HG02840 (cell line): Measurements from ENCODE around the gene NCLN.

ENCODE experiments used
- ATAC-seq: cut with Tn5 transposase; IDR thresholded peaks from one replicate; pipeline ENCODE4 v1.9.1; 2021; ENCODE audit warnings: mild to moderate bottlenecking, moderate library complexity, moderate number of reproducible peaks; ENCODE audit not compliant: unreplicated experiment, low FRiP score

The NCLN gene, protein sequence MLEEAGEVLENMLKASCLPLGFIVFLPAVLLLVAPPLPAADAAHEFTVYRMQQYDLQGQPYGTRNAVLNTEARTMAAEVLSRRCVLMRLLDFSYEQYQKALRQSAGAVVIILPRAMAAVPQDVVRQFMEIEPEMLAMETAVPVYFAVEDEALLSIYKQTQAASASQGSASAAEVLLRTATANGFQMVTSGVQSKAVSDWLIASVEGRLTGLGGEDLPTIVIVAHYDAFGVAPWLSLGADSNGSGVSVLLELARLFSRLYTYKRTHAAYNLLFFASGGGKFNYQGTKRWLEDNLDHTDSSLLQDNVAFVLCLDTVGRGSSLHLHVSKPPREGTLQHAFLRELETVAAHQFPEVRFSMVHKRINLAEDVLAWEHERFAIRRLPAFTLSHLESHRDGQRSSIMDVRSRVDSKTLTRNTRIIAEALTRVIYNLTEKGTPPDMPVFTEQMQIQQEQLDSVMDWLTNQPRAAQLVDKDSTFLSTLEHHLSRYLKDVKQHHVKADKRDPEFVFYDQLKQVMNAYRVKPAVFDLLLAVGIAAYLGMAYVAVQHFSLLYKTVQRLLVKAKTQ

DNA sequence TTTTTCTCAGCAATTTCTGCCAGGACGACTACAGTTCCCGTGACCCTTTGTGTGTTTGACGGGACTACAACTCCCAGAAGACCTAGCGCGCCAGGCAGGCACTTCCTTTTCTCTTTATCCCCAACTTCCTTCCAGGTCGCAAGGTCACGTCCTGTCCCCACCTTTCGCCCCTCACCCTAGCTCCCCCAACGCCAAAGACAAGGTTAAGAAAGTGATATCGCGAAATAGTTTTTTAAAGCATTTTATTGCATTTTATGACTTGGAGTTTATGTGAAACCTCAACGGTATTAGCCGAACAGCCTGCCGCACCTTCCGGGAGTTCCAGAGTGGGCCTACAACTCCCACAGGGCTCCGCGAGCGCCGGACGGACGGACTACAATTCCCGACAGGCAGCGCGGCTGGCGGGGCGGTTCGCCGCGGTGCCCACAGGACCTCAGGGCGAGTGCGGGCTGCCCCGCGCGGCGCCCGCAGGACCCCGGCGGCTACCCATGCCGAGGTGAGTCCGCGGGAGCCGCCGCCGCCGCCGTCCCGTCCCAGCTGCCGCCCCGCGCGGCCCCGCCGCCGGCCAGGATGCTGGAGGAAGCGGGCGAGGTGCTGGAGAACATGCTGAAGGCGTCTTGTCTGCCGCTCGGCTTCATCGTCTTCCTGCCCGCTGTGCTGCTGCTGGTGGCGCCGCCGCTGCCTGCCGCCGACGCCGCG, at the start of gene NCLN:
NCLN (plus strand) TSS at position 470 of the 699 bp plus-strand sequence; CDS start at position 571, 101 bp downstream.
- ATAC-seq, result peak; percentile 81

DNA sequence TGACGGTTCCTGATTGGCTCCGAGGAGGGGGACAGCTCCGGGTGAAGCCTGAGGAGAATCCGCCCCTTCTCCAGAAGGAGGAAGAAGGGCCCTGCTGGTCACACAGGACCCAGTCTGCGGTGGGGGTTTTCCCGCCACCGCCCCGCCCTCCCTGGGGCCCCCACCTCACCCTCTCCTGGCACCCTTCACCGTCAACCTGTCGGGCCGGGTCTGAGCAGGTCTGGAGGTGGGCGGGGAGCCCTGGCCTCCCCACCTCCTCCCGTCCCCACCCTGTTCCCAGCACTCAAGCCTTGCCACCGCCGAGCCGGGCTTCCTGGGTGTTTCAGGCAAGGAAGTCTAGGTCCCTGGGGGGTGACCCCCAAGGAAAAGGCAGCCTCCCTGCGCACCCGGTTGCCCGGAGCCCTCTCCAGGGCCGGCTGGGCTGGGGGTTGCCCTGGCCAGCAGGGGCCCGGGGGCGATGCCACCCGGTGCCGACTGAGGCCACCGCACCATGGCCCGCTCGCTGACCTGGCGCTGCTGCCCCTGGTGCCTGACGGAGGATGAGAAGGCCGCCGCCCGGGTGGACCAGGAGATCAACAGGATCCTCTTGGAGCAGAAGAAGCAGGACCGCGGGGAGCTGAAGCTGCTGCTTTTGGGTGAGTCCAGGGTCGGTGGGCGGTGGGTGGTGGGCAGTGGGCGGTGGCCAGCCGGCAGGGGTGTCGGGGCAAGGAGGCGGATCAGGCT, 49.6 kb upstream of the NCLN start, which contains the start of gene GNA15:
GNA15 (plus strand) TSS at position 73 of the 723 bp plus-strand sequence; CDS start at position 491, 418 bp downstream.
- no peak for ATAC-seq

DNA sequence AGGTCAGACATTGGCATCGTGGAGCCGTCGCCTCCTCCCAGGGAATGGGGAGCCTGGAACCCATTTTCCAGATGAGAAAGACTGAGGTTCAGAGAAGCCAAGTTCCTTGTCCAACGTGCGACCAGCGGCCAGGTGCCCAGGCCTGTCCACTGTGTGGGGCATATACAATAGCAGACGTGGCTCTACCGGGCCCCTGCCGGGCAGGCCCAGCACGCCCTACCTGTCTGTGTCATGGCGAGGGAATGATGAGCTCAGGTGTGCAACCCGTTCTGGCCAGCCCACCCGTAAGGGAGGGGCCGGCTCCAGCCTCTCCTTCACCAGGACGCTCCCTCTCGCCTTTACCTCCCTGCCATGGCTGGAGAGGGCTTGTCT, 49.1 kb upstream of the NCLN start:
- ATAC-seq, result no peak

DNA sequence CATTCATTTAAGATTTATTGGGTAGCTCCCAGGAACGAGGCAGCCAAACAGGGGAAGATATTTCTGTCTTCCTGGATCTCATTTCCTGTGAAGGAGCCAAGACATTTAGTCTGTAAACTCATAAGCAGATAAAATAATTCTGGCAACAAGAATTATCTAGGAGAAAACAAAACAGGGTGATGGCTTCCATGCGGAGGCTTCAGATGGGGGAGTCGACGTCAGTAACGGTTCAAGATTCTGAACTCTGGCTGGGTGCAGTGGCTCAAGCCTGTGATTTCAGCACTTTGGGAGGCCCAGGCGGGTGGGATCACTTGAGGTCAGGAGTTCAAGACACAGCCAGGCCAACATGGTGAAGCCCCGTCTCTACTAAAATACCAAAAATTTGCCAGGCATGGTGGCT, 48.6 kb upstream of the NCLN start:
- ATAC-seq, result no peak

DNA sequence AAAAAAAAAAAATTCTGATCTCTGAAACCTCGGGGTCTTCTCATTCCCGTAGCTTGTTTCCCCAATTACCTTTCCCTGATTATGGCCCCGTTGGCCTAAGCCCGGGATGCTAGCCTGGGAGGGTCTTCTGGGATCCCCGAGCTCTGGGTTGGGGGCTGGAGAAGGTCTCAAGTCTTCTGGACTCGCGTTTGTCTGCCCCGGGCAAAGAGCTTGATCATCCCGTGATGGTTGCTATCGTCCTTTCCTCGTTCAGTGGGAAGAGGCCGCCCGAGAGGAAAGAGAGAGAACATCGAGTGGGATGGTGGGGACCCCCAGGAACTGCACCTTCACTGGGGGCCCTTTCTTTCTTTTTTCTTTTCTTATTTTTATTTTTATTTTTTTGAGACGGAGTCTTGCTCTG, 47.5 kb upstream of the NCLN start:
- ATAC-seq, result no peak

DNA sequence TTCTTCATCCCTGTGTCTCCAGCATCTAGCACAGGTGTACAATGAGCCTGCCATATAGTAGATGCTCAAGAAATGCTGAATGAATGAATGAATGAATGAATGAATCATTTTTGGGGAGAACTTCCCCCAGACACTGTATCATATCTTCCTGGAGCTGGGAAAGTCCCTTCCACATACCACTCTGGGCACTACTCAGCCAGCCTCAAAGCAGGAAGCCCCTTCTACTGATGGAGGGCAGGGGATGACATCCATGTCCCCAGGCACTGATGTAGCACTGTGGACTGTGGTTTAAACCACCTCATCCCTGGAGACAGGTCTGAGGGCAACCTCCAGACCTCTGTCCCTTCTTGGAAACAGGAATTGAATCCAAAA, 45.1 kb upstream of the NCLN start:
- no peak for ATAC-seq

DNA sequence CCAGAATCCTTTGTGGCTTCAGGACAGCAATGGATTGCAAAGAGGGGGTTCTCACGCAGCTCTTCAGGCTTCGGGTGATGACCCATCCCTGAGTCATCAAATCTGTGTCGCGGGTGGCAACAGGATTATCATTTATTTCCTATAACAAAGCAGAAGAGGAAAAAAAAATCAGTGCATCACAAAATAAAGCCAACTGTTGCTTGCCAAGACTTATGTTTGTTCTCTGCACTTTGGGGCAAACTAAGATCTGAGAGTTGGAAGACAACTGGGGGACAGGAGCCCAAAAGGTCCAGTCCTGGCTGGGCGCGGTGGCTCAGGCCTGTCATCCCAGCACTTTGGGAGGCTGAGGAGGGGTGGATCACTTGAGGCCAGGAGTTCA, 43.4 kb upstream of the NCLN start:
- ATAC-seq, result no peak

DNA sequence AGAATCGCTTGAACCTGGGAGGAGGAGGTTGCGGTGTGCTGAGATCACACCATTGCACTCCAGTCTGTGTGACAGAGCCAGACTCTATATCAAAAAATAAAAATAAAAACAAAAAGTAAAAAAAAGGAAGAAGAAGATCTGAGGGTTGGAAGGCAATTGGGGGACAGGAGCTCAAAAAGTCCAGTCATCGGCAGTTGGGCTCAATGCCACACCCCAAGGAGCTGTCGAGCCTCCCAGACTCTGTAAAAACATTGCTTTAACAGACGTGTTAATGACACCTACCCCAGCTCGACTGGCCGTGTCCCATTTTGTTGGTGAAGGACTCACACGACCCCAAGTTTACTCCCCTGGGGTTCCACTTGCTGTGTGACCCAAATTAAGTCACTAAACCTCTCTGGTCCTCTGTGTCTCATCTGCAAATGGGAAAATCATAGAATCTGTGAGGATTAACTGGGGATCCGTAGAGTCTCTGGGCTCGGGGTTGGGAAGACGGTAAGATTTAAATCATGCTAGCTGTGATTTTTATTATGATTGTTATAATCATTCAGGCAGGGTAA, 42.9 kb upstream of the NCLN start:
- no peak for ATAC-seq

DNA sequence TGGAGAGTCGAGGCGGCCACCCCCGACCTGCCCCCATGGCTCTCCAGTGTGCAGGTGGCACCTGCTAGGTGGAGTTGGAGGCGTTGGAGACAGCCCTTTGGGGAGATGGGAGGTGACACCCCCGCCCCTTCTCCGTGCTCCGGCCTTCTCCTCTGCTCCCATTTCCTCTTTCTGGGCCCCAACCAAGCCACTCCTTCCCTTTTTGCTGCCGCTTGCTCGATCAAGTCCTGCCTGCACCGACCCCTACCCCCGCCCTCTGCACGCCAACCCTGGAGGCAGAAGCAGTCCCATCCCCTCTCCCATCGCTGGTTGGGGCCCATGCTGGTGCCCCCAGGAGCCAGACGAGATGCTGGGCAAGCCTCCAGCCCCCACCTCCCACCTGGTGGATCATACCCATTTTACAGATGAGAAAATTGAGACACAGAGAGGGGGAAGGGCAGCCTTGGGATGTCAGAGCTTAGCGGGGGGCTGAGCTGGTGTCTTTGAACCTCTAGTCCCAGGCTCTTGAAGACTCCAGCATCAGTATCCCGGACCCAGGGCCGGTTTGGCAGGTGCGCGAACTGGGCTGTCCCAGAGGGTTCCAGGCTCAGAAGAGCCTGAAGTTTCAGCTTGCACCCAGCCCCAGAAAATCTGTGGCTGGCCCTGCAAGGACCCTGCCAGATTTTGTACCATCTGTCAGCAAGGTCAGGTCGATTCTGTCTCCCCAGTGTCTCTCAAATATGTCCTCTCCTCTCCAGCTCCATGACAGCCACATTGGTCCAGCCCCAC, 39.6 kb upstream of the NCLN start:
- ATAC-seq, result no peak

DNA sequence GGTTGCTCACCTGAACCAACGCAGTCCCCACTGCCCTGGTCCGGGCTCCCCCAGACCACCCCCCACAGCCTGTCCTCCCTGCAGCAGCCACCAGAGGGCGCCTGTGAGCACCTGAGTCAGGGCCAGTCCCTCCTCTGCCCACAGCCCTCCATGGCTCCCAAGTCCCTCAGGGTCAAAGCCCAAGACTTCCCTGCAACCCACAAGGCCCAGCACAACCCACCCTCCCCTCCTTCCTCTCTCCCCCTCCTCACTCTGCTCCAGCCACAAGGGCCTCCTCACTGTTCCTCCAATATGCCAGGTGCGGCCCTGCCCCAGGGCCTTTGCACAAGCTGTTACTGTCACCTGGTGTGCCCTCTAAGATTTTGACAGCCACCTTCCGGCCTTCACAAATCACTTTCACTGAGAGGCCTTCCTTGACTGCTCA, 39.0 kb upstream of the NCLN start:
- no peak for ATAC-seq

DNA sequence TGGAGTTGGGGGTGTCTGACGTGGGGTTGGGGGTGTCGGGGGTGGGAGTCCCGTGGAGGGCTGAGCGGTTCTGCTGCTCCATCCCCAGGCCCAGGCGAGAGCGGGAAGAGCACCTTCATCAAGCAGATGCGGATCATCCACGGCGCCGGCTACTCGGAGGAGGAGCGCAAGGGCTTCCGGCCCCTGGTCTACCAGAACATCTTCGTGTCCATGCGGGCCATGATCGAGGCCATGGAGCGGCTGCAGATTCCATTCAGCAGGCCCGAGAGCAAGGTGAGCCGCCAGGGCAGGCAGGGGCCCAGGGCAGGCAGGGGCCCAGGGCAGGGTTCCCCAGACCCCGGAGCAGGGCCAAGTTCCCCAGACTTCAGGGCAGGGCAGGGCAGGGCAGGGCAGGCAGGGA, 37.2 kb upstream of the NCLN start:
- no peak for ATAC-seq

DNA sequence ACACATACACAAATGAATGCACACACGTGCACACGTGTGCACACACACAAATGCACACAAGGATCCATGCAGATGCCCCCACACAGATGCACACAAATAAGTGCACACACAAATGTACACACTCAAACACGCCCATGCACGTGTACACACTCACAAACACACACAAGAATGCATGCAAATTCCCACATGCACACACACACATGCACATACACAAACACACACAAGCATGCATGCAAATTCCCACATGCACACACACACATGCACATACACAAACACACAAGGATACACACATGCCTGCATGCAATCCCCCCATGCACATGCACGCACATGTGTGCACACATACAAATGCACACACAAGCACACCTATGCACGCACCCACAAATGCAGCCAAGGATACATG, 36.6 kb upstream of the NCLN start:
- ATAC-seq, result no peak

DNA sequence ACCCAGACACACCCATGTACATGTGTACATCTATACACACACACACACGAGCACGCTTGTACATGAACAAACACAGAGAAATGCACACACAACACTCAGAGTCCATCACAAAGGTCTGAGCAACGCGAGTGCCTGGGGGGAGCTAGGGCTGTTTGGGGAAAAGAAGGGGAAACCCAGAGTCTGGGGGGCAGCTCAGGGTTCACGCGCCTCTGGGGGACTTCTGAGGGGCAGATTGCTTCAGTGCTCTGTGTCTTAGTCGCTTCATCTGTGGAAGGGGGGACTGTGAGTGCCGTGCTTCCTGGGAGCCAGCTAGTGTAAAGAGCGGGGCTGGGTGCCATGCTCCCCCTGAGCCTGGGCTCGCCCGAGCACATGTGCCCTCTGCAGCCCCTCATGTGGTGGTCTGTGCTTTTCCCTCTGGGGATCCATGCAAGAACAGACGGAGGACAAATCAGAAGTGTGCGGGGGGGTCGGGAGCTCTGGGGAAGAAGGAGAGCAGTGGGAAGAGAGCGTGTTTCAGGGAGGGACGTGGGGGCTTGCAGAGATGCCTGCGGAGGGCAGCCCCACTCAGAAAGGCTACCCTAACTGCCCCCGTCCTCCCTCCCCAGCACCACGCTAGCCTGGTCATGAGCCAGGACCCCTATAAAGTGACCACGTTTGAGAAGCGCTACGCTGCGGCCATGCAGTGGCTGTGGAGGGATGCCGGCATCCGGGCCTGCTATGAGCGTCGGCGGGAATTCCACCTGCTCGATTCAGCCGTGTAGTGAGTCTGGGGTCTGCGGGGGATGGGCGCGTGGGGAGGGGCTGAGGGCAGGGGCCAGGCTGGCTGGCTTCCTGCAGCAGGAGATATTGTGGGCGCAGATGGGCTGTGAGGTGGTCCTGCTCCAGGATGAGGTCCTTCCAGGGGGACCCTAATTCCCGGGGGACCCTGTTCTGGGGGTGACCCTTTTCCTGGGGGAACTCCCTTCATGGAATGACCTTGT, 35.9 kb upstream of the NCLN start:
- ATAC-seq, result no peak

DNA sequence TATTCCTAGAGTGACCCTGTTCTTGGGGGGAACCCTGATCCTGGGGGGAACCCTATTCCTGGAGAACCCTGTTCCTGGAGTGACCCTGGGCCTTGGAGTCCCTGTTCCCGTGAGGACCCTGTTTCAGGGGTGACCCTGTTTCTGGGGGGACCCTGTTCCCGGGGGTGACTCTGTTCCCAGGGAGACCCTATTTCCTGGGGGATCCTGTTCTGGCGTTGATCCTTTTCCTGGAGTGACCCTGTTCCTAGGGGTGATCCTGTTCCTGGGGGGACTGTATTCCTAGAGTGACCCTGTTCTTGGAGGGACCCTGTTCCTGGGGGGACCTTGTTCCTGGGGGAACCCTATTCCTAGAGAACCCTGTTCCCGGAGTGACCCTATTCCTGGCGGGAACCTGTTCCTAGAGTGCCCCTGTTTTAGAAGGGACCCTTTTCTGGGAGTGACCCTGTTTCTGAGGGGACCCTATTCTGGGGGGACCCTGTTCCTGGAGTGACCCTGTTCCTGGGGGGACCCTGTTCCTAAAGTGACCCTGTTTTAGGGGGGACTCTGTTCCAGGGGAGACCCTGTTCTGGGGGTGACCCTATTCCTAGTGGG, 34.9 kb upstream of the NCLN start:
- no peak for ATAC-seq

DNA sequence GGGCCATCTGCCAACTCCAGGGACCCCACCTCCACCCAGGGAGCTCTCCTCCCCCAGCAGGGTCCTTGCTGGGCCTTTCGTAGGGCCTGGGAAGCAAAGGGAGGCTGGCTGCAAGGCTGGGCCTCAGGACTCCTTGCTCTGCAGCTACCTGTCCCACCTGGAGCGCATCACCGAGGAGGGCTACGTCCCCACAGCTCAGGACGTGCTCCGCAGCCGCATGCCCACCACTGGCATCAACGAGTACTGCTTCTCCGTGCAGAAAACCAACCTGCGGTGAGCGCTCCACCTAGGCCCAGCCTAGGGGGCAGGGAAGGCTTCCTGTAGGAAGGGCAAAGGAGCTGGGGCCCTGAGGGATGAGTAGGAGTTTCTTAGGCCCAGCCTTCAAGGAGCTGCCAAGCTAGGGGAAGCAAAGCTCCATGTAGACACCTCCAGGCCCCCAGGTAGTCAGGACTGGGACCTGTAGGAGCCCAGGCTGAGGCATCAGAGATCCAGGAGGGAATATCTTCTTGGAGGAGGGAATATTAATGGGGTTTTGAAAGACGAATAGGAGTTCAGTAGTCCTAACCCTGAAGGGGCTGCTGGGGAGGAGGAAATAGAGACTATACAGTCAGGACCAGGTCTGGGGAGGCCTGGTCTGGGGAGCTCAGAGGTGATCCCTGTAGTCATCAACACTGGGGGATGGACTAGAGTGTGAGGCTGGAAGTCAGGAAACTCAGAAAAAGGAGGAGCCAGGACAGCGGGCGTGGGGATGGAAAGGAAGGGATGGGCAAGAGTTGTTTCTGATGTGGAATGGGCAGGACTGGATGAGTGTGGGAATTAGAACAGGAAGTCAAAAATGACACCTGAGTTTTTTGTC, 33.9 kb upstream of the NCLN start:
- ATAC-seq, result no peak

DNA sequence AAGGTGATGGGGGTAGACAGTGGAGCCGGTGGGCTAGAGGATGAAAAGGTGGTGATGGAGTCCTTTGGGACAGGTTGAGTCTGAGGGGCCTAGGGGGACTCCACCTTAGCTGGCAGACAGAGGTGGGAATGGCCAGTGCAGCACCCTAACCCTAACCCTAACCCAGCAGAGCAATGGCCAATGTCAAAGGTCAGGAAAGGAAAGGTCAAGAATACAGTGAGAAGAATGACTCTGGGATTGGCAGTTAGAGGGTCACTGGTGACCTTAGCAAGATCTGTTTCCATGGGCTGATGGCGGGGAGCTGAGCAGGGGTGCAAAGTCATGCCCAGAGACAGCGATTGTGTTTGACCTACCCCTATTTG, 33.3 kb upstream of the NCLN start:
- ATAC-seq, result no peak
